ENCODE data around the gene PPP1R2.

DNA sequence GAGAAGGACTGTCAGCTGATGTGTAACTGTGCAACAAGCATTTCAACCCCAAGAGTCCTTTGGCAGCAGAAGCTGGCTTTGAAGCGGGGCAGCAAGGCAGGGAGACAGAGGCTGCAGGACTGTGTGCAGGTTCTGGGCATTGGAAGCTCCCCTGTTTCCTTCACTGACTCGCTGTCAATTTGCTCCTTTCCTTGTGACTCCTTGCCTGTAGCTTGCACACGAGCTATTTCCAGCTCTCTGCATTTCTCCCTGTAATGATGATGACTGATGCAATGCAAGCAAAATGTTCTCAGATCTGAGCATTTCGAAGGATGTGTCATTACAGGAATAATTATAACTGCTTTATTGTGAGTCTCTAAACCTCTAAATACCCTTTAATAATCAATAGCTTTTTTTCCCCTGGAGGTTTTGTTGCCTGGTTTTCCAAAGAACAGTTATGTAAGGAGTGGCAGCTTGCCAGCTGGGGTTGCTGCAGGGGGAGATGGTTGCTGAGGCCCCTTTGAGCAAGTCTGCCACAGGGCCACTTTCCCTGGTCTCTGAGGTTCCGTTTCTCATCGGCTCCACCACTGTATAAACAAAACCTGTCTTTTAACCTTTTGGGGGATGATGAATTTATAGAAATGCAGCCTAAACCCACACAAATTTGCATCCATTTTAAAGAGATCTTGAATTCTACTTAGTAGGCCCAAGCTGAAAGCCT lies 37.8 kb upstream of the PPP1R2 start:
- TF ChIP-seq ZNF761 (CRISPR knock-in tag; conservative IDR thresholded peaks at IDR 0.05) (no peak), PCBP1 (IDR thresholded peaks at IDR 0.05; ENCODE audit: borderline replicate concordance, low read depth, low read length) (no peak), NFAT5 (CRISPR knock-in tag; IDR thresholded peaks at IDR 0.05) (no peak), ZNF639 (CRISPR knock-in tag; conservative IDR thresholded peaks at IDR 0.05) (no peak), CTCF (CRISPR knock-in tag; IDR thresholded peaks at IDR 0.05) (no peak), POLR2A (IDR thresholded peaks at IDR 0.05; ENCODE audit: insufficient read depth in 1 of 2, low read depth in 2 of 2, low read length in 2 of 2) (no peak)
